Tibial nerve (tissue), 4 donors: Measurements from ENCODE around the gene RABEP1. TPM values are rescaled to one million over a fixed set of nuclear protein-coding genes. Genes with fewer than 3 reads are reported as not detected.

ENCODE experiments used
- DNase-seq, 2 donors: peaks; one replicate each; pipeline ENCODE4 v3.0.0-alpha.2; 2019; ENCODE audit warnings: low spot score in 2 of 2
- H3K27ac ChIP-seq, 4 donors: fragments of 200-600 bp; sonication (generic) in 3 of 4; one replicate each; pipeline ENCODE4 v1.5.1; 2017 to 2019; ENCODE audit warnings: mild to moderate bottlenecking in 1 of 4
- H3K27me3 ChIP-seq, 2 donors: fragments of 200-600 bp; sonication (generic) in 1 of 2; one replicate each; pipeline versions ENCODE4 v1.5.1 to v1.6.0; 2017 to 2019
- H3K36me3 ChIP-seq, 3 donors: fragments of 200-600 bp; sonication (generic); one replicate each; pipeline ENCODE4 v1.5.1; 2018 to 2019
- H3K4me1 ChIP-seq, 4 donors: fragments of 200-600 bp; sonication (generic) in 3 of 4; one replicate each; pipeline ENCODE4 v1.5.1; 2017 to 2019
- H3K4me3 ChIP-seq, 4 donors: fragments of 200-600 bp; sonication (generic) in 3 of 4; one replicate each; pipeline ENCODE4 v1.5.1; 2017 to 2019; ENCODE audit warnings: mild to moderate bottlenecking in 1 of 4, moderate library complexity in 1 of 4
- H3K9me3 ChIP-seq, 4 donors: fragments of 200-600 bp; sonication (generic) in 3 of 4; one replicate each; pipeline ENCODE4 v1.5.1; 2017 to 2019
- CTCF ChIP-seq, 5 experiments: fragments of 200-600 bp in 3 of 5; fragments of 450-650 bp in 2 of 5; sonication (generic) in 3 of 5; IDR thresholded peaks; one replicate each; pipeline ENCODE4 v1.5.1; 2016 to 2019; ENCODE audit warnings: antibody characterized with exemption in 5 of 5, mild to moderate bottlenecking in 3 of 5, moderate library complexity in 2 of 5
- EP300 ChIP-seq, 2 donors: sonication (generic); formaldehyde crosslinking; IDR thresholded peaks; one replicate each; pipeline ENCODE4 v1.6.1; 2017; ENCODE audit warnings: antibody characterized with exemption in 2 of 2, mild to moderate bottlenecking in 1 of 2
- POLR2A ChIP-seq, 2 donors: fragments of 450-650 bp; IDR thresholded peaks; one replicate each; pipeline ENCODE4 v1.6.1; 2017; ENCODE audit warnings: antibody characterized with exemption in 2 of 2, mild to moderate bottlenecking in 2 of 2, moderate library complexity in 2 of 2
- WGBS, 2 donors: methylation state at CpG; one replicate each; pipeline ENCODE4 v1.1.5; 2018; 5-methylcytosine and 5-hydroxymethylcytosine counted together
- total RNA-seq, 4 donors: library from RNA; depleted of rRNA; stranded (reverse); fragments of >200 nt; gene quantifications; one replicate each; pipeline ENCODE4 v1.1.0, GENCODE V29; 2016

RABEP1 gene
- total RNA-seq, 4 donors from 2014 or later = 45.7 to 61.8 (median 47.7) TPM

GRCh38 chr17:5291683-5292350 lies 9.7 kb downstream of the RABEP1 start:
- no peak for DNase-seq
- Histone ChIP-seq H3K36me3 (no peaks in the 10 kb centered on the region), H3K4me1 (peaks cover 0 to 11% (median 2%) of the 10 kb centered on the region in 4 donors), H3K27ac (no peak overlapping the region), H3K27me3 (no peaks in the 10 kb centered on the region), H3K4me3 (no peak overlapping the region), H3K9me3 (no peaks in the 10 kb centered on the region)
- WGBS, 2 donors = 87 to 89% methylated on average over 8 of the region's 8 CpGs
- TF ChIP-seq POLR2A (IDR thresholded peaks at IDR 0.05) = no peak
- no peak for TF ChIP-seq CTCF (IDR thresholded peaks at IDR 0.05)
- no peak for TF ChIP-seq EP300 (IDR thresholded peaks at IDR 0.05)

- Histone ChIP-seq H3K36me3 (no peaks in the 10 kb centered on the region), H3K4me1 (peaks cover 0 to 20% (median 2%) of the 10 kb centered on the region in 4 donors), H3K4me3 (no peak overlapping the region), H3K27me3 (no peaks in the 10 kb centered on the region), H3K27ac (no peak overlapping the region), H3K9me3 (no peaks in the 10 kb centered on the region)
- 48 to 58% methylated on average over 2 of the region's 2 CpGs for WGBS, 2 donors
- no peak for DNase-seq
- TF ChIP-seq CTCF (IDR thresholded peaks at IDR 0.05) (no peak), POLR2A (IDR thresholded peaks at IDR 0.05) (no peak), EP300 (IDR thresholded peaks at IDR 0.05) (no peak)
These were observed 15.2 kb downstream of the RABEP1 start for GRCh38 chr17:5297245-5297644.

- no peak for TF ChIP-seq EP300 (IDR thresholded peaks at IDR 0.05)
- TF ChIP-seq POLR2A (IDR thresholded peaks at IDR 0.05) = no peak
- TF ChIP-seq CTCF (IDR thresholded peaks at IDR 0.05) = no peak
- WGBS, 2 donors = 57% methylated on average over 4 of the region's 4 CpGs
These were observed 17.3 kb downstream of the RABEP1 start for GRCh38 chr17:5299383-5299782.

GRCh38 chr17:5304636-5305035 lies 22.6 kb downstream of the RABEP1 start:
- TF ChIP-seq POLR2A (IDR thresholded peaks at IDR 0.05) (no peak), EP300 (IDR thresholded peaks at IDR 0.05) (no peak), CTCF (IDR thresholded peaks at IDR 0.05) (no peak)
- Histone ChIP-seq H3K27ac (no peak overlapping the region), H3K36me3 (no peaks in the 10 kb centered on the region), H3K27me3 (no peaks in the 10 kb centered on the region), H3K4me1 (peaks cover 0 to 19% (median 9%) of the 10 kb centered on the region in 4 donors), H3K4me3 (no peak overlapping the region), H3K9me3 (no peaks in the 10 kb centered on the region)
- no peak for DNase-seq
- WGBS, 2 donors = 81 to 84% methylated on average over 1 of the region's 1 CpG

More at GRCh38 chr17:5299383-5299782, 17.3 kb downstream of the RABEP1 start:
- Histone ChIP-seq H3K4me3 (no peak overlapping the region), H3K4me1 (peaks cover 0 to 20% (median 2%) of the 10 kb centered on the region in 4 donors), H3K27me3 (no peaks in the 10 kb centered on the region), H3K9me3 (no peaks in the 10 kb centered on the region), H3K27ac (no peak overlapping the region), H3K36me3 (no peaks in the 10 kb centered on the region)
- no peak for DNase-seq

- peaks cover 0 to 13% (median 7%) of the 10 kb centered on the region in 4 donors for H3K4me1 ChIP-seq
- no peak overlapping the region for H3K27ac ChIP-seq
- no peaks in the 10 kb centered on the region for H3K9me3 ChIP-seq
- H3K36me3 ChIP-seq = peaks cover 0 to 28% (median 0%) of the 10 kb centered on the region in 3 donors
- no peaks in the 10 kb centered on the region for H3K27me3 ChIP-seq
- H3K4me3 ChIP-seq = no peak overlapping the region
- DNase-seq = no peak
- TF ChIP-seq POLR2A (IDR thresholded peaks at IDR 0.05) = no peak
These were observed 27.8 kb downstream of the RABEP1 start for GRCh38 chr17:5309851-5310250.
